Amniotic epithelial cell (primary cell): Measurements from ENCODE around the gene ZC3H12A.
"Not testable (repeated sequence)": the region's sequence is repeated elsewhere in the genome, so short reads cannot be mapped to it uniquely, and the experiment has no call there.

ENCODE experiments used
- DNase-seq: peaks from one replicate; pipeline ENCODE4 v3.0.0-alpha.2; 2010; ENCODE audit warnings: low read depth

ZC3H12A gene

DNA sequence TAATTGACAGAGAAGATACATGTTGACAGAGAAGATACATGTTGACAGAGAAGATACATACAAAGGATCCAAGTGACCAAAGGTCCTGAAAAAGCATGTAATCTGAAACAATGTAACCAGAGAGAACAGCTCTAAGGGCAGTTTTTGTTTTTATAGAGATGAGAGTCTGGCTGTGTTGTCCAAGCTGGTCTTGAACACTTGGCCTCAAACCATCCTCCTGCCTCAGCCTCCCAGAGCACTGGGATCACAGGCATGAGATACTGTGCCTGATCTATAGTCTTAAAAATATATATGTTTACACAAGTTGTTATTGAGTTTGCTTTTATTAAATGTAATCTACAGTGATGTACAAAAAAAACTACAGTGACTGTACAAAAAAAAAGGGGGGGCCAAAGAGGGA is 27.7 kb downstream of the ZC3H12A start:
- no peak for DNase-seq

- not testable (repeated sequence) for DNase-seq
Measured at GRCh38 chr1:37502791-37503190, 28.4 kb downstream of the ZC3H12A start.

DNA sequence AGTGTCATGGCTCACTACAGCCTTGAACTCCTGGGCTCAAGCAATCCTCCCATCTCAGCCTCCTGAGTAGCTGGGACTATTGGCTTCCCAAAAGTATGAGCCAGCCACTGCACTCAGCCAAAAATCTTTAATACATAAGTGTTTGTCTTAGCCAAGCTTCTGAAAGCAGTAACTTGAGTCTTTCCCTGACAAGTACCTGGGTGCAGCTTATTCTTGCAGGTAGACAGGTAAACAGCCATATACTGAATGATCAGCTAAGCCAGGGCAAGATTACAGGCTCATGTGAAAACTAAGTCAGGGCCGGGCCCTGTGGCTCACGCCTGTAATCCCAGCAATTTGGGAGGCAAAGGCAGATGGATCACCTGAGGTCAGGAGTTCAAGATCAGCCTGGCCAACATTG is 32.4 kb downstream of the ZC3H12A start:
- DNase-seq: no peak

DNA sequence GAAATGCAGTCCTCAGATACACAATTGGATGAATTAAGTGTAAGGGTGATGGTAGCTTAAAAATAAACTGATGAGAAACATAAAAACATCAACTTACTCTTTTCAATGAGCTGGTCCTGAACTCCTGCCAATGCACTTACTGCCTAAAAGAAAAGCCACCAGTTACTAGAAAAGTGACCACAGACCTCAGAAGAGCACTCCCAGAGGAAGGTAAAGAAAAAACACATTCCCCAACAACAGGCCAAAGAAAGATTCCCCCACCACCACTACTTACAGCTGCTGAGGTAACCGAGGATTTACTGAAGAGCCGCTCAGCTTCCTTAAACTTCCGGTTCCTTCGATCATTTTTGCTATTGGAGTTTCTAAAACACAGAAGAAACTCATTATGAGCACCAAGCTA is 34.8 kb downstream of the ZC3H12A start:
- peak; percentile 26 for DNase-seq

DNA sequence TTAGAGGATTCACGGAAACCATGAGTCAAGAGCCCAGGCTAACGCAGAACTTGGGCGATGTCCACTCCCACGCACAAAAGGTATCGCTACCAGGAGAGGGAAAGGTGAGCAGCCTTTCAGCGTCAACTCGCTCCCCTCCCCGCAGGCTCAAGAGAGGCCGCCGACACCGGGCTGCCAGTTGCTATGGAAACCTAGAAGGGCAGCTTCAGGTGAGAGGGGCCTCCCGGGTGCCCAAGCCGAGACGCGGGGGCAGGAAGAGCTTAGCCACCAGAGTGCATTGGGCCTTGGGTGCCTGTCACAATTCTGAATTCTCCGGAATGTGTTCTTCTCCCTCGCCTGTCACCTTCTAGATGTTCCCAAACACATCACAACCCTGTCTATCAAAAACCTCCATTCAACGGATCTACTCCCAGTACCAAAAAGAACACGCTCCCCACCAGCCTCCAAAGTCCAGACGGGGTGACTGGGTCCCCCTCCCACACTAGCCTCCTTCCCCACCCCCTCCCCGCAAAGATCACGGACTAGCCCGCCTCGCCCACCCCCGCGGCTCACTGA is 39.5 kb downstream of the ZC3H12A start:
- DNase-seq: no peak

DNA sequence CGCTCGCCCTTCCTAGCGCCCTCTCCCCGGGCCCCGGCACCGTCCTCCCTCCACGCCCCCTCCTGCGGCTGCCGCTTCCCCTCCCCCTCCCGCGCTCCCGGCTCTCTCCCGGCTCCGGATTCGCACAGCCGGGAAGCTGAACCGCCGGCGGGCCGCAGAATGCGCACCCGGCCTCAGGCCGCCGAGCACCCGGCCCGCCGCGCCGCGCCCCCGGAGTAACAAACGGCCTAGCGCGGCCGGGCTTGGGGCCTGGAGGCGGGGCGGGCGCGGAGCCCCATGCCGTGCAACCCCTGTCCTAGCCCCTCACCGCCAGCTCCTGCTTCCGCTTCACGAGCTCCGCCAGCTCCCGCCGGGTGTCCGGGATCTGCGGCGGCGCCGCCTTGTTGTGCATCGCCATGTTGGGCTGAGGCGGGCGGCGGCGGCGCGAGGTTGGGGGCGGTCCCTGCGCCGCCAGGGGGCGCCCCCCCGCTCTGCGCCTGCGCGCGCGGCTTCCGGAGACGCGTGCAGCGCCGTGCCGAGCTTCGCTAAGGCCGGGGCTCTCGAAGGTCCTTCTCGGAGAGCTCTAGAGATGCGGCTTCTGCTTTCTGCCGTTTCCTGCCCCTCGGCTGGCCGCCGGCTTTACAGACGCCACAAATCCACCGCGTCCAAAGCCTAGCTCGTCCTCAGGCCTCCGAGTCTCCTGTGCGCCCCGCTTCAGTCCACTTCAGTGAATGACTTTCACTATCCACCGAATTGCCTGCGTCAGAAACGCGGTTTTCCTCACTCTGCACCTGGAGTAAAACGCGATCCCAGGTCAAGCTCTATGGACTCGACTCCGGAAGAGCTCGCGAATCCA is 40.2 kb downstream of the ZC3H12A start, which contains the start of gene MEAF6:
Gene MEAF6, minus strand, starts transcription at position 417 of the 835 bp plus-strand sequence. Its CDS starts 20 bp downstream, at position 397.
- peak; percentile 71 for DNase-seq

GRCh38 chr1:37515185-37516034 is 41.0 kb downstream of the ZC3H12A start:
- DNase-seq: no peak

DNA sequence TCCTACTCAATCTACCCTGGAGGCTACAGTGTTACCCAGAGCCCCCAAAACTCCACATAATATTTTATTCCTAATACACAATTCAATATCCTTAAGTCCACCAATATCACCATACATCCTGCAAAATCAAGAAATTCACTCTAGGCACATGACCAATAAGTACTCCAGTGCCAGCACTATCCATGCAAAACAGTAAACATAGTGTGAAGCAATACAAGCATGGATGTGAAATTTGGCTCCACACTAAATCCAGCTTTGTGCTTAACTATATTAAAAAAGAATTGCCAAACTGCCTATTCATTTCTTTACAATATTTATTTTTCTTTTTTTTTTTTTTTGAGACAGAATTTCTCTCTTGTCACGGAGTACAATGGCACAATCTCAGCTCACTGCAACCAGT is 43.2 kb downstream of the ZC3H12A start:
- no peak for DNase-seq

GRCh38 chr1:37518241-37518640 is 43.9 kb downstream of the ZC3H12A start:
- not testable (repeated sequence) for DNase-seq

- DNase-seq: not testable (repeated sequence)
Measured at GRCh38 chr1:37518929-37519328, 44.5 kb downstream of the ZC3H12A start.

GRCh38 chr1:37519613-37520012 is 45.2 kb downstream of the ZC3H12A start:
- DNase-seq: no peak

DNA sequence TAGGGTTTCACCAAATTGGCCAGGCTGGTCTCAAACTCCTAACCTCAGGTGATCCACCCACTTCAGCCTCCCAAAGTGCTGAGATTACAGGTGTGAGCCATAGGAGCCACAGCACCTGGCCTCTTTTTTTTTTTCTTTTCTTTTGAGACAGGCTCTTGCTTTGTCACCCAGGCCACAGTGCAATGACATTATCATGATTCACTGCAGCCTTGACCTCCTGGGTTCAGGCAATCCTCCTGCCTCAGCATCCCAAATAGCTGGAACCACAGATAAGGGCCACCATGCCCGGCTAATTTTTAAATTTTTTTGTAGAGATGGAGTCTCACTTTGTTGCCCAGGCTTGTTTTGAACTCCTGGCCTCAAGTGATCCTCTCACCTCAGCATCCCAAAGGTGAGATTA is 55.5 kb downstream of the ZC3H12A start:
- DNase-seq: not testable (repeated sequence)

GRCh38 chr1:37532418-37533156 is 58.2 kb downstream of the ZC3H12A start:
- not testable (repeated sequence) for DNase-seq

- DNase-seq: no peak
Measured at GRCh38 chr1:37533317-37534093, 59.1 kb downstream of the ZC3H12A start.
